Activated naive CD4-positive, alpha-beta T cell treated with Interleukin-2 at 50 U/mL for 16 hours (primary cell): ENCODE measurements around the gene PLSCR5.

Source experiments
- DNase-seq: peaks from one replicate; pipeline ENCODE4 v3.0.0-alpha.2; 2020

Gene PLSCR5

GRCh38 chr3:146543461-146544001, 61.6 kb downstream of the PLSCR5 start:
- no peak for DNase-seq

- no peak for DNase-seq
These were observed 62.2 kb downstream of the PLSCR5 start for GRCh38 chr3:146542978-146543377.

- DNase-seq, result no peak
These were observed 63.0 kb downstream of the PLSCR5 start for GRCh38 chr3:146542179-146542578.

GRCh38 chr3:146540978-146541377, 64.2 kb downstream of the PLSCR5 start:
- DNase-seq, result no peak

- no peak for DNase-seq
These were observed 64.9 kb downstream of the PLSCR5 start for GRCh38 chr3:146540236-146540635.

GRCh38 chr3:146539315-146539714, 65.8 kb downstream of the PLSCR5 start:
- DNase-seq, result no peak

GRCh38 chr3:146537603-146538002, 67.5 kb downstream of the PLSCR5 start:
- no peak for DNase-seq

DNA sequence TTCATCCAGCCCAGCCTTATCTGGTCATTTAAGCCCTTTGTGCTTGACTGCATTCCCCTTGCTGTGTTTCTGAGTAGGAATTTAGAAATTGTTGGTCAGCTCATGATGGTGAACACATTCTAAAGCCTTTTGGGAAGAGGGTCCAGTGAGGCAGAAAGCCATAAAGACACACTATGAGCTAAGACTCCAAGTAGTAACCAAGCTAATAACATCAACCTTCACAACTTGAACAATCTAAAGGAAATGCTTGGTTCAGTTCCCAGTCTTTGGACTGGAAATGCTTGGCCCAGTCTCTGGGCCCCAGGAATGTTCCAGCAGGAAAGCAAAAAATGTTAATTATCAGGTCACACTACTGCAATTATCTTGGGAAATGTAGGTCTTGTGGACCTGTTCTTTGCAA, 68.5 kb downstream of the PLSCR5 start:
- no peak for DNase-seq
